Stimulated activated CD4-positive, alpha-beta T cell treated with anti-CD3 and anti-CD28 coated beads, Interleukin-15, amount 100 ng/mL, for 24 hours (primary cell): ENCODE results near the gene ZNF469.

ENCODE experiments used
- DNase-seq: peaks from one replicate; pipeline ENCODE4 v3.0.0-alpha.2; 2020

Gene ZNF469

DNA sequence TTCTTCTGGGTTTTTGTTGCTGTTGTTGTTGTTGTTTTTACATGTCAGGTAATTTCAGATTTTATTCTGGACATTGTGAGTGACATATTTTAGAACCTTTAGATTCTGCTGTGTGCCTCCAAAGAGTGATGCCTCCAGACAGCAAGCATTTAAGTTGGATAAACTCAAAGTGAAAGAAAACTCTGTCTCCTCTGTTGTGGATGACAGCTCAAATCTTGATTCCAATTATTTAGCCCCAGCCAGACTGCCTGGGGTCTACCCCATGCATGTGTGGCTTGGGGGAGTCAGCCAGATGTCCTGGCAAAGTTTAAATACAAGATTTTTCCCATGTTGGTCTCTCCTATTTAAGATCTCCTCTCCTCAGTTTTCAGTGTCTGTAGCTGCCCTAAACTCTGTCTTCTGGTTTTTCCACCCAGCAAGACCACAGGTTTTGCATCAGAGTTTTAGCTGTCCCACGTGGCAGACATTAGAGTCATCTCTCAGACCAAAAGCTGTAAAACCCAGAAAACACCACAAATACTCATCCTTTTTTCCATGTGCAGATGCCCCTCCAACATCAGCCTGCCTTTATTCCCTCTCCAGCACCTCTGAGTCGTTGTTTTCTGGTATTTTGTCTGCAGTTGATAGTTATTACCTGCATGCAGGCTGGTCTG, 19.4 kb upstream of the ZNF469 start:
- no peak for DNase-seq

DNA sequence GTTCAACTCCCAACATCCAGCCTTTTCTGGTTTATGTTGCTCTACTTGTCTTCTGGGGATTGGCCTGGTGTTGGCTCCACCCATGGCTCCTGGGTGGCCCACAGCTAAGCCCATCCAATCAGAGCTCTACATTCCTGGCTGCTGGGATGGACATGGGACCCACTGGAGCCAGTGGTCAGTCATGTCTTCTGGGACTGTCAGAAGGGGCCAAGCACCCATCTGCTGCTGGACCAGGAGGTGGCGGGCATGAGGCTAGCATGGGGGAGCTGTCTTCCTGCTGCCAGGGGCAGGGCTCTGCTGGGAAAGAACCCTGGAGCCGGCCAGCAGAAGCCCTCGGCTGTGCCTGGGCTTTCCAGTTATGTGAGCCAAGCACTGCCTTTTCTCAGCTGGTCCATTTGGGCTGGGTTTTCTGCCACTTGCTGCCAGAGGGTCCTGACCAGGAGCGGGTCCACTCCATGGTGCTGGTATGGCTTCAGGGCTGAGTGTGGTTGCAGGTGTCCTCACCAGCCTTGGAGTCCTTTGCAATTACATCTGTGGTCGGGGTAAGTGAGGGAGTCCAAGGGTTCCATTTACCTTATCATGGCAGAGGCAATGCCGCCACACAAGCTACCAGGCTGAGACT, 17.4 kb upstream of the ZNF469 start:
- no peak for DNase-seq

DNA sequence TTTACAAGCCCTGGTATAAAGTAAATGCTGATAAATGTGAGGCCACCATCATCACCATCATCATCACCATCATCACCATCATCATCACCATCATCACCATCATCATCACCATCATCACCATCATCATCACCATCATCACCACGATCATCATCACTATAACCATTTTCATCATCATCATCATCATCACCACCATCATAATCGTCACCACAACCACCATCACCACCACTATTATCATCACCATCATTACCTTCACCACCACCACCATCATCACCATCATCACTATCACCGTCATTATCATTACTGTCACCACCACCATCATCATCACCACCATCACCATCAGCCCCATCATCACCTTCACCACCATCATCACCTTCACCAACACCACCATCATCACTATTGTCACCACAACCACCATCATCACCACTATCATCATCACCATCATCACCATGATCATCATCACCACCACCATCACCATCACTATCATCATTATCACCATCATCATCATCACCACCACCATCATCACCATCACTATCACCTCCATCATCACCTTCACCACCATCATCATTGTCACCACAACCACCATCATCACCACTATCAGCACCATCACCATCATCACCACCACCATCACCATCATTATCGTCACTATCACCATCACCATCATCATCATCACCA, 16.6 kb upstream of the ZNF469 start:
- no peak for DNase-seq

DNA sequence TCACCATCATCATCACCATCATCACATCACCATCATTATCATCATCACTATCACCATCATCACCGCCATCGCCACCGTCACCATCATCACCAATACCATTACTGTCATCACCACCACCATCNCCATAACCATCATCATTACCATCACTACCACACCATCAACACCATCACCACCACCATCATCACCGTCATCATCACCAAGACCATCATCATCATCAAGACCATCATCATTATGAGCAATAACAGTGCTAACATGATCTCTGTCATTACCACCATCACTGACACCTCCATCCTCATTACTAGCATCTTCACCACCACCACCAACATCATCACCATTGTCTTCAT, 16.1 kb upstream of the ZNF469 start:
- no peak for DNase-seq

DNA sequence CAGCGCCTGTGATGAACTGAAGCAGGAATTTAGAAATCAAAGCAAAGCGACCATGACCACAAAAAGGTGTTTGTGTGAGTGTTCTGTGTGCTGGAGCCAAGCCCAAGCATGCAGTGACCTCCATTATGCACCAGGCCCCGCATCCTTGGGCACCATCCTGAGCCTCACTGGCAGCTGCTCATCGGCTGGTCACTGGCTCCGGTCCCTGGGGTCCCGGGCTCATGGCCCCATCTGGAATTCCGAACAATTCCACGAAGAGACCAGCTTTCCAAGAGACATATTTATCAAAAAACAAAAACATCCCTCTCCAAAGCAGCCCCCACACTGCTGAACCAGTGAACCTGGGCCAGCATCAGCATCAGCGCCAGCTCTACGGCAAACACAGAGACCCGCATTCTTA, 15.2 kb upstream of the ZNF469 start:
- no peak for DNase-seq

DNA sequence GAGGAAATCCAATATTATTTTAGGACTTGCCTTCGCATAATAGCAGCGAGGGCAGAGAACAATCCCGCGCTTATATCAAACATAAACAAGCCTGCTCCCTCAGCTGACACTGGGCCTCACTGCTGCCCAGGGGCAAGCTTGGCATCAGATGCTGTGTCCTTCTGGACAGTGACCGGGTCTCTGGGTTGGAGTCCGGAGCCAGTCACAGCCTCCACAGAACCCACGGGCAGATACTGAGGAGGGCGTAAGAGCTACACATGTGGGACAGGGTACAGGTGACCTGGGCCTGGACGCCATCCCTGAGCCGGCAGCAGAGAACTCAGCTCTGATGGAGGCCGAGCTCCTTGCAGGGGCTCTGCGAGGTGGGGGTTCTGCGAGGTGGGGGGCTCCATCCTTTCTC, 14.7 kb upstream of the ZNF469 start:
- DNase-seq = no peak

DNA sequence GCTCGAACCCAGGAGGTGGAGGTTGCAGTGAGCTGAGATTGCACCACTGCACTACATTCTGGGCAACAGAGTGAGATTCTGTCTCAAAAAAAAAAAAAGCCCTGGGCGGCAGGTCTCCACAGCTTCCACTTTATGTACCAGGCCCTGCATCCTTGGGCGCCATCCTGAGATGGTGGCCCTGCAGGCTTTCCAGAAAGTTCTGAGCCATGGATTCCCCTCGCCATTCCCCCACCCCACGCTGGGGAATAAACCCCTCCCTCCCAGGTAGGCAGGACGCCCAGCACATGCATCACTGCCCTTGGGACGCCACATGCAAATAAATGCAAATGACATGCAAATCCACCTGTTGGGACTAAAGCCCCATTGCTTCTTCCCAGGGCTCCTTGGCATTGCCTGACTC, 13.8 kb upstream of the ZNF469 start:
- no peak for DNase-seq

DNA sequence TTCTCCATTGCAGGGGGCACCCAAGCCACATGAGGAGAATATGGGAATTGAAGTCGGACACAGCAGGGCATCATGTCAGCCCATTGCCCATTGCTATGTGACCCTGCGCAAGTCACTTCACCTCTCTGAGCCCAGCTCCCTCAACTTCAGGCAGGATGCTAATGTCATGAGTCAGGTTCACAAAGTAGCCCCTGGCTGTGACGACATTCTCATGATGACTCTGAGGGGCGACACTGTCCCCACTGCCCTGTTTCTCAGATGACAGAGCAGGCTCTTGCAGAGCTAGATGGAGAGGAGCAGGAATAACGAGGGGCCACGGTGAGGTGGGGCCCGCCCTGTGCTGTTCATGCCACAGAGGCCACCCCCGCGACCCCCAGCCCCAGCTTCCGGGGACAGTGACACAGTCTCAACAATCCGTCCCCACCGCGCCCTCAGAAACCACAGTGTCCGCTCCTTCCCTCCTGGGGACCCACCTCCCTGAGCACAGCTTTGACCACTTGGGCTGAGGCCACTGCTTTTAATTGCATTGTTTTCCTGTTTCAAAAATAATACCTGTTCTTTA, 13.2 kb upstream of the ZNF469 start:
- no peak for DNase-seq

DNA sequence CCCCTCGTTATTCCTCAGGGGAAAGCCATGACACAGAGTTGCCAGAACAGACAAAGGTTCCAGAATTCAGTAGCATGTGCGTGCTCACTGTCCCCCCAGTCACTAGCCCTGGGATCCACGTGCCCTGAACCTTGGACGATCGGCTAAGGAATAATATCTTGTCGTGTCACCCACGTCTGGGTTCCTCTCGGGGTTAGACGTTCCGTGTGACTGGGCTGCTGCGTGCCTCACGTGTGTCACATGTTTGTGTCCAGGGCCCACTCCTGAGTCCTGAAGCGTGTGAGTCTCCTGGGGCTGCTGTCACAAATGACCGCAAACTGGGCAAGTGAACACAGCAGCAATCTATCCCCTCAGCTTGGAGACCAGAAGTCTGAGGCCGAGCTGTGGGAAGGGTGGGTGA, 12.4 kb upstream of the ZNF469 start:
- no peak for DNase-seq

DNA sequence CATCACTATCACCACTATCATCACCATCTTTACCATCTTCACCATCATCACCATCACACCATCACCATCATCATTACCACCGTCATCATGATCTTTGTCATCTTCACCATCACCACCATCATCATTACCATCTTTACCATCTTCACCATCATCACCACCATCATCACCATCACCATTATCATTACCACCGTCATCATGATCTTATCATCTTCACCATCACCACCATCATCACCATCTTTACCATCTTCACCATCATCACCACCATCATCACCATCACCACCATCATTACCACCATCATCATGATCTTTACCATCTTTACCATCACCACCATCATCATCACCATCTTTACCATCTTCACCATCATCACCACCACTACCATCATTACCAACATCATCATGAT, 10.2 kb upstream of the ZNF469 start:
- DNase-seq = no peak

DNA sequence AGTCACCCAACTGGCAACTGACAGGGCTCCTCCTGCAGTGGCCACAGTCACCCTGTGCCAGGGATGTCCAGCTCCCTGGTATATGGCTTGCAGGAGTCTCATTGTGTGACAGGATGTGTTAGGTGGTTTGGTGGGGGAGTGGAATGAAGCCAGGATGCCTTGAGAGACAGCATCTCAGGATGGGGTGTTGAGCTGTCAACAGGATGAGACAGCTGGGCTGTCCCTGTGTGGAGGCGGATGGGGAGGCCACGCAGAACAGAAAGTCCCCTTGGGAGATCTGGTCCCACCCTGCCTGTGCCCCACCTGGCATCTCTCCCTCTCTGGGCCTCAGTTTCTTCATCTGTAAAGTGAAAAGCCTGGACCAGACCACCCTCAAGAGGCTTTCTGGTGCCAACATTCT, 9.5 kb upstream of the ZNF469 start:
- no peak for DNase-seq

DNA sequence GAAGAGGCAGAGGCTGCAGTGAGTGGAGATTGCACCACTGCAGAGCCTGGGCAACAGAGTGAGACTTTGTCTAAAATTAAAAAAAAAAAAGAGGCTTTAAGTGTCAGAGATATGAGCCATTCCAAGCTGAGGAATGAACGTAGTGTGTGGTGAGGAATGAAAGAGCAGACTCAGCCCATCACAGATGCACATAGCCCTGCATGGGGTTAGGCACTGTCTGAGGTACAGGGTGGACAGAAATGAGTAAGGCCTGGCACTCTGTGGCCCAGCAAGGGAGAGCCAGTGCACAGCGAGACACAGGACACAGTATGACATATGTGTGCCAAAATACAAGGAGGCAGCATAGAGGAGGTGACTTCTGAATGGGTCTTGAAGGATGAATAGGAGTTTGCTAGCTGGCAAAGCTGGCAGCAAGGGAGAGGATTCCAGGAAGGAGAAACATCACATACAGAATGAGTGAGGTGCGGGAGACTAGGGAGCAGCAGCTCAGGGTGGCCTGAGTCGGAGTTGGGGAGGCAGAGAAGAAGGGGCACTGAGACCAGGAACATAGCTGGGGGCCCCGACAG, 8.7 kb upstream of the ZNF469 start:
- no peak for DNase-seq

DNA sequence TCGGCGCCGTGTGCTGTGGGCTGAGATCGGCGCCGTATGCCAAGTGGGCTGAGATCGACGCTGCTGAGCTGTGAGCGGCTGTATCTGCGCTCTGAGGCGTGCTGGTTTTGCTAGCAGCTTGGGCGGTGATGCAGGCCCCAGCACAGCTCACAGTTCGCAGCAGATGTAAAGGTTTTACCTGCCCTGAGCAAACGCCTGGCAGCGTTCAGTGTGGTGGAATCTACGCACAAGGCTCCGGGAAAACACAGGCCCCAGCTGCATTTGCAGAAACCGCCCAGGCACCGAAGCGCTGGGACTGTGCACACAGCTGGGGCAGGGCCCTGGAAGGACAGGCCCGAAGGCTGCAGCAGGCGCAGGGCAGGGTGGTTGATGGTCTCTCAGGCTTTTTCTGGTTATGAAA, 8.0 kb upstream of the ZNF469 start:
- no peak for DNase-seq

DNA sequence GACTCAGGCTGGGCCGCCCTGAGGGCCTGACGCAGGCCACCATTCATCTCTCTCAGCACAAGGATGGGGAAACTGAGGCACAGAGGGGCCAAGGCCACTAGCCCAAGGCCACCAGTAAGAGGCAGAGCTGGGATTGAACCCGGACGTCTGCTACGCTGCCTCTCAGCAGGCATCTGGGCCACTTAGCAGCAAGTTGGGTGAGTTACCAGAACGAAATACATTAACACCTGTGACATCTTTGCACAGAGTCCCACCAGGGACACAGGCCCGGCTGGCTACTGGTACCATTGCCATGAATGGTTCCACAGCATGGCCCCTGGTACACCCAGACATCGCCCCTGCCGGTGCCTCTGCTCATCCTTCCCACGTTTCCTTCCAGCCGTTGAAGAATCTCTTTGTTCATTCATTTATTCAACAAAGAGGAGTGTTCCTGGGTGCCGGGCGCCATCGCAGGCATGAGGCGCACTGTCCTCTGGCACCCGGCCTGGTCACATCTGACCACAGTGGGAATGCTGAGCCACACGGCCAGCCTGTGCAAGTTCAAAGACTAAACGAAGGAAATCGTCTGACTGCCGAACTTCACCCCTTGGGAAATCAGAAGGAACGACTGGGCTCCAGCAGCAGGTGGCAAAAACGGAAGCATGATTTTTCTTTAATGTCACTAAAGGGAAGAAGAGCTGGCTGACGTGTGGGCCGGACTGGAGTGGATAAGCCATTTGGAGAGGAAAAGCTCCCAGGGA, 7.4 kb upstream of the ZNF469 start:
- DNase-seq = no peak

DNA sequence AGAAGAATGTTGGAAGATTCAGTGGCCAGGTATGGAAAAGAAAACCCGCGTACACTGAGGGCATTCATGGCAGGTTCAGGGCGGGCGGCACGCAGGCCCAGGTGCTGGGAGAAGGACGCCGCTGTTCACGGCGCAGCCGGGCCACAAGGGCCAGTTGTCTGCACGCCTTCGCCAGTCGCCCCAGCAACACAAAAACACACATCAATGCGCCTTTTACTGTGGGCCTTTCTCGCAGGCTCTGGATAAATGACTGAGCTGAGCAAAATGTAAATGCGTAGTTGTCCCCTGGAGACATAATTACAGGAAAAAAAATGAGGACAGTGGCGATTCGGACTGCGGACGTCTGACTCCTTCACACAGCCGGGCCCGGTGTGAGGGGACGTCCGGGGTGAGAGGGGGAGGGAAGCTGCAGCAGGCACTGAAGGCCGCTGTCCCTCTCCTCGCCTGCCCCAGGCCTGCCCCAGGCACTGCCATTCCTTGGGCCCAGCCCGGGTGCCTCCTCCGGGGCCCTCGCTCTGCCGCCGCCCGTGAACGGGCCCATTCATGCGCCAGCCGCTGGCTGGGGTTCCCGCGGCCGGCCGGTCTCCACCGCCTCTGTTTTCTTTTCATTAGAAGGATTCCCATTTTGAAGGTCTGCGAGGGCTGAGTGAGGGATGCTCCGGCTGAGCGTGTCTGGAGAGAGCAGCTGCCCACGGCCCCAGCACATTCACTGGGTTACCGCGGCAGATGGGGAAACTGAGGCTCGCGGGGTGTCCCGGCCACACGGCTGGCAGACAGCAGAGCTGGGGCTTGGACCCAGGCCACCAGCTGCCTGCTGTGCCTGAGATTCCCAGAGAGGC, 6.5 kb upstream of the ZNF469 start:
- DNase-seq = no peak

DNA sequence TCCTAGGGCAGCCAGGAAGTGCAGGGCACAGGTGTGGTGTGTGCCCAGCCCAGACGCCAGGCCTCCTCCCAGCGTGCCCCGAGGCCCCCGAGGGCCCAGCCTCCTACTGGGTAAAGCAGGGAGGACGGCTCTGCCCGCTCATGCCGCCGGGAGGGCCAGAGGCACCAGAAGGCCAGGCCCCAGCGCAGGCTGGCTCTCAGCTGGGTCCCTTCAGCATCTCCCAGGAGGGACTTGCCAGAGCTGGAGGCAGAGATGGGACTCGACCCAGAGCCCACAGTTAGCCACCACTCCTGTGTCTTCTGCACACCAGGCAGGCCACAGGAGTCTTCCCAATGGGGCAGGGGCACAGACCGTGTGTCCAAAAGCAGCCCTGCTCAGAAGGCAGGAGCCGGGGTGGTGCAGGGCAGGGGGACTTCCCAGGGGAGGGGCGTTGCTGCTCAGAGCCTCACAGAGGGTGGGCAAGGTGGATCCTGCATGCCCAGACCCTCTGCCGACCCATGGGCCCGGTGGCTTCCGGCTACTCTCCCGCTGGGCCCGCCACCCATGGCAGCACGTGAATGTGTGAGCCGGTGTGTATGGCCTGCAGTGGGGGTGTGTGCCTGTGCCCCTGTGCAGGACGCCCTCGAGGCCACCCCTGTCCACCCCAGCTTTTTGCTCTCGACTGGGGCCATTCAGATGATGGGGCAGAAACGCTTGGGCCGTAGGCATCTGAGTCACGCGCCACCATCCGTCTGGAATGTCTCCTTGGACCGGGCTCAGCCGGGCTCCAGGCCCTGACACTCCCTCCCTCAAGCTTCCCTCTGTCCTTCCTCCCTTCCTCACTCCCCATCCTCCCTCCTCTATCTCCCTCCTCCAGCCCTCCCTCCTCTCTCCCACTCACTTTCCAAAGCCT, 5.7 kb upstream of the ZNF469 start:
- DNase-seq = no peak

DNA sequence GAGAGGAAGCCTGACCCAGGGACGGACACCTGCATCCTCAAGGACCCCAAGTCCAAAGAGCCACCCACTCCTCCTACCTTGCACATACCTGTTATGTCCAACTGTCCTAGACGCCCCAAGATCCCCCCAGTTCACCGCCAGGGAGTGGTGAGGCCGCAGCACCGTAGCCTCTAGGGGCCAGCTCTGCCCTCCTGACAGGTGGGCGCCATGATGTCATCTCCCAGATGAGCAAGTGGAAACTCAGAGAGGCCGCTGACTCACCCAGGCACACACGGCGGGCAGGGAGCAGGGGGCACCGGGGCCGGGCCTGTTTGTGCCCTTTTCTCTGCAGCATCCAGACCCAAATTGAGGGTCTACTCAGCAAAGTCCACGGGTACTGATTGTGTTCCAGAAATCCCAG, 4.8 kb upstream of the ZNF469 start:
- DNase-seq = no peak

DNA sequence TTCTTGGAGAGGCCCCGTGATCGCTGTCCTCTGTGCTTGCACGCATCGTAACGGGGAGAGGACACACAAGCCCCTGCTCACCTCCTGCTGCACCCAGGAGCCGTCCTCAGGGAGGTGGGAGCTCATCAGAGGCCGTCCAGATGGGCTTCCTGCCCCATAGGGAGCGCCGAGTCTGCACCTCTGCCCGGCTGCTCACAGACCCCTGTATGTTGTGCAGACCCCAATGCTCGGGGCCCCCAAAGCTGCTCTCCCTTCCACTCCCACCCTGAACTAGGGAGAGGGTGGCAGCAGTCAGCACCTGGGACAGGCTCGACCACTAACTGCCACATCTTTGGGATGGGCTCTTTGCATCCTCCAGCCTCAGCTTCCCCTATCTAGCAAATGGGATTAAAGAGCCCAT, 4.4 kb upstream of the ZNF469 start:
- DNase-seq = no peak

DNA sequence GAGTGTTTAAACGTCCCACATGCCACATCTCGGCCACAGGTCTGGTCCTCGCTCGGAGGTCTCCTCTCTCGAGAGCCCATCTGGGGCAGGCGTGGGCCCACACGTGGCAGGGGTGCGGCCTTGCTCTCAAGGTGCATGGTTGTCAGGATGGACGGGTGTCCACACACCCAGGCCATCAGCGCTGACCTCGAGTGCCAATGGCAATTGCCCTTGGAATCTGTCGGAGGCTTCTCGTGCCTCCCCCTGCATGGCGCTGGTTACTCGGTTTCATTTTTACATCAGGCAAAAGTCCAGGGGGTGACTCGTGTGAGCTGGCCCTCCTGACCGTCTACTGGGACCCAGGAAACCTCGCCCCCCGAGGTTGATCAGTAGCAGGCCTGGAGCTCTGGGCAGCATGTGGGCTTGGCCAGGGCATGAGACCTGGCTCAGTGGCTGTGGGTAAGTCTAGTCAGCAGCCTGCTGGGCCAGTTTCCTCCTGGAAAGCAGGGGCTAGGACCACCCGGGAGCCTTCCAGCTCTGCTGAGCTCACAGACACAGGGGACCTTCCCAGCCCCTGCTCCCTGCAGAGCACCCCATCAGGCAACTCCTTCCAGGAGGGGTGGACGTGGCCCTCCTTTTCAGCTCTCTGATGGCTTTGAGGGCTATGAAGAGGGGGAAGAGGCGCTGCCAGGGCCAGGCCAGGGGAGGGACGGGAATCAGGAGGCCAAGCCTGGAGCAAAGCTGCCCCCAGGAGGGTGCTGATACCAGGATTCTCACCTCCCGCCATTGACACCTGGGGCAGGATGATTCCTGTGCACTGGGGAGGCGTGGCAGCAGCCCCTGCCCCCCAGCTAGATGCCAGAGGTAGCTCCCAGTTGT, 3.7 kb upstream of the ZNF469 start:
- DNase-seq = no peak

DNA sequence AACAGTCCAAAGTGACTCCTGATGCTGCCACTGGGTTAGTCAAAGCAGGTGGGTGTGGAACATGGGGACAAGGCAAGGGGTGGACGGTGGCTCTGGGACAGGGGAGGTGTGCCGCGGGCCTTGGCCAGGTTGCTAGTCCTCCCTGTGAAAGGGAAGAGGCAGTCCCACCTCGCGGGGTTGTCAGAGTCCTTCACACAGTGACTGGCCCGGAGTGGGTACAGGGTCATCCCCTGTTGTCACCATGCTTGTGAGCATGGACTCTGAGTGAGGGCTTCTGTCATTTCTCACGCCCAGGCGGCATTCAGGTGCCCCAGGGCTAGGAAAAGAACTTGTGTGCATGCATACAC, 3.1 kb upstream of the ZNF469 start:
- no peak for DNase-seq

DNA sequence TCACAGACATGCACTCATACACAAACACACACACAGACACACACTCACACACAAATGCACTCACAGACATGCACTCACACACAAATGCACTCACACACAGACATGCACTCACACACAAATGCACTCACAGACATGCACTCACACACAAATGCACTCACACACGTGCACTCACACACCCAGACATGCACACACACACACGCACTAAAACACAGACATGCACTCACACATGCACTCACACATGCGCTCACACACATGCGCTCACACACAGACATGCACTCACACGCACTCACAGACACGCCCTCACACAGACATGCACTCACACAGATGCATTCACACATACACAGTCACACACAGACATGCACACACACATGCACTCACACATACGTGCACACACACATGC, 2.7 kb upstream of the ZNF469 start:
- DNase-seq = no peak
